NCI-H128 (cell line): Measurements from ENCODE around the gene POTEG.
"Not testable (repeated sequence)": the region's sequence is repeated elsewhere in the genome, so short reads cannot be mapped to it uniquely, and the experiment has no call there.

Source experiments
- DNase-seq: peaks from one replicate; lab custom pipeline; 2025; ENCODE audit not compliant: unreplicated experiment; lab: John Stamatoyannopoulos, UW

The POTEG gene

DNA sequence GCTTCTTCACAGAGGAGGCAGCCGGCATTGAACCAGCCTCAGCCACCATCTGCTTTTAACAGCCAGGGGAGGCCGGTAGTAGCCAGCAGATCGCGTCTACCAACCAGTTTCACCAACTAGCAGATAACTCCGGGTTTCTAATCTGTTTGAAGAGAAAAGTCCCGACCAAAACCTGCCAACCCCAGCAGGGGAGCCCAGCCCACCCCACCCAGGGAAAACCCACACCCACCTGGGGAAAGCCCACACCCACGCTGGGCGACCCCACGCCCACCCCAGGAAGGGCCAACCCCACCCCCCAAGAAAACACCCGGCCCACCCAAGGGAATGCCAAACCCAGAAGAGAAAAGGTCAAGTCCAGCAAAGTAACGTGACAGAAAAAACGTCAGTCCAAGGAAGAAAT is at the start of gene POTEG:
POTEG (minus strand) TSS at position 101 of the 400 bp plus-strand sequence; CDS start at position 49, 52 bp downstream.
- DNase-seq, result not testable (repeated sequence)

DNA sequence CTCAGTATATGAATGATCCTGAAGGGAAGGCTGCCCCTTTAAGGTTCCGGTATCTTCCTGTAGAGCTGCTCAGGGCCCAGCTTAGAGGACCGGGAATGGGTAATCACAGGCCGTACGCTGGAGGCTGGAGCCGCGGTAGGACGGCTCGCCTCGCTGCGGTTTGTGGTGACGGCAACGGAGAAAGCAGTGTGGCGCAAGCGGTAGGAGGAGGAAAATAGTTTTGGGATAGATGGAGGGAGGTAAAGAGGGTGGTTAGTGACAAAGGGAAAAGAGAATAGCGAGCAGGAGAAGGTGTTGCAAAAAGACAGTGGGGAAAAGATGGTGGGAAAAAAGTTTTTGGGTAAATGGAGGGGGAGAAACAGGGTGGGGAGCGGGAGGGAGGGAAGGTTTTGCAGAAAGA is 48.0 kb upstream of the POTEG start:
- not testable (repeated sequence) for DNase-seq

DNA sequence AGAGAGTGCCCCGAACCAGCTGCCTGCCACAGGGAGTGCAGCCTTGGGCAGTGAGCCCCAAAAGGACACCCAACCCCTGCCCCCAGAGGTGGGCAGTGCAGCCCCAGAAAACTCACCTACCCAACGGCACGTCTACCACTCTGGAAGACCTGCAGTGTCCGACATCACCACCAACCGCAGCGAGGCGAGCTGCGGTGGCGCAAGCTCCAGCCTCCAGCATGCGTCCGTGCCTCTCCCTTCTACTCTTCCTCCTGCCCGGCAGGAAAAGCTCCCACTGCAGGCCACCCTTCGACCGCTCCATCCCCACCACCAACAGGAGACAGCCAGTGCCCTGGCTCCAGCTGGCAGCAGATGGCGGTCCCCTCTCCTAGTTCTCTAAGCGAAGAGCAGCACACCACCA is 47.3 kb upstream of the POTEG start:
- DNase-seq, result not testable (repeated sequence)

GRCh38 chr14:19480491-19480890 is 46.4 kb upstream of the POTEG start:
- not testable (repeated sequence) for DNase-seq

DNA sequence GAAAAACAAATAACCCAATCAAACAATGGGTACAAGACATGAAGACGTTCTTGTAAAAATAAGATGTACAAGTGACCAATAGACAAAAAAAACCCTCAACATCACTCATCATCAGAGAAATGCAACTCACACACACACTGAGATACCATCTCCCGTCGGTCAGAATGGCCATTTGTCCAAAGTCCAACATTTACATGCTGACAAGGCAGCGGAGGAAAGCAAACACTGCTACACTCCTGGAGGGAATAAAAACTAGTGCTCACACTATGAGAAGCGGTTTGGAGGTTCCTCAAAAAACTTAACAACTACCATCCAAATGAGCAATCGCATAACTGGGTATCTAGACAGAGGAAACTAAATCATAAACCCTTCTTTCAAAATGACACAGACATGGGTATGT is 11.6 kb upstream of the POTEG start:
- not testable (repeated sequence) for DNase-seq

GRCh38 chr14:19439826-19440225 is 5.7 kb upstream of the POTEG start:
- DNase-seq, result not testable (repeated sequence)

- not testable (repeated sequence) for DNase-seq
These were observed 5.1 kb upstream of the POTEG start for GRCh38 chr14:19439219-19439618.

GRCh38 chr14:19437126-19437443 is 2.9 kb upstream of the POTEG start:
- DNase-seq, result not testable (repeated sequence)

DNA sequence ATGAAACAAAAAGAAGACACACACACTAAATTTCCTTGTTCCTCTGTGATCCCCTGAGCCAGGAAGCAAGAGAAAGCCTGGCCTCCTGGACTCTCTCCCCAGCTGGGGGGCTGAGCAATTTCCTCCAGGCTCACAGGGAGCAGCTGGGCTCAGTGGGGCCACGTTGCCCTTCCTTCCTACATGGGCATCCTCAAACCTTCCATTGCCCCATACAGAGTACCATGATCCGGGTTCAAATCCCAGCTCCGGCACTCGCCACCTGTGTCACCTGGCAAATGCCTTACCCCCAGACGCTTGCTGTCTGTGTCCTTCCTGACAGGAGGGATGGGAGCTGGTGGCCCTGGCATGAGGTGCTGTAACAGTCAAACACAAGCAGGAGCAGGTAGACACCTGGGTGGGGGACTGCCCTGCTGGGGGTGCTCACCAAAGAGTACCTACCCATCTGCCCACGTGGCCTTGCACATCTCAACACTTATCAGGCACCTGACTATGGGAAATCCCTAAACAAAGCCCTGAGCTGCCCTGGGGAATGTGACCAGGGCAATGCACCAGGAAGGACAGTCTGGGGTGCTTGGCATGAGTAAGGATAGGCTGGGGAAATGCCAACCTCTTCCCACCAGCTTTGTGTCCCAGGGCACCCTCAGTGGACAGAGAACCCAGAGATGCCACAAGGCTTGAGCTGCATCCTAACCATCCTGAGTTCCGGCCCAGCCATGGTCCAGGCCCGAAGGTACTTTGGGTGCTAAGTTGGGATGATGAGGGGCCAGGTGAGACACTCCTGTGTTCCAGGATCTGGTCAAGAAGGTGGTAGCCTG is 2.4 kb upstream of the POTEG start:
- DNase-seq, result not testable (repeated sequence)

- DNase-seq, result not testable (repeated sequence)
These were observed 1.7 kb upstream of the POTEG start for GRCh38 chr14:19435852-19436251.

DNA sequence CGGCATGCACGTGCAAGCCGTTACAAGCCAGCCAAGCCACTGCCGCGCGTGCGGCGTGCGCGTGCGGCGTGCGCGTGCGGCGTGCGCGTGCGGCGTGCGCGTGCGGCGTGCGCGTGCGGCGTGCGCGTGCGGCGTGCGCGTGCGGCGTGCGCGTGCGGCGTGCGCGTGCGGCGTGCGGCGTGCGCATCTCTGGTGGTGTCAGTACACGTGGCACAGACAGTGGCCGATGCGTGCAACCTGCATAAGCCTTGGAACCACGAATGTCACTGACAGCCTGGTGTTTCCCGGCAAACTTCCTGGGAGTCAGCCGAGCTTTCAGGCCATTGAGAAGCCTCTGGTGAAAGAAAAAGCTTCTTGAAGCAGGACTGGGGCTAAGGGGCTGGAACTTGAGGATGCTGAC is 750 bp upstream of the POTEG start:
- not testable (repeated sequence) for DNase-seq

DNA sequence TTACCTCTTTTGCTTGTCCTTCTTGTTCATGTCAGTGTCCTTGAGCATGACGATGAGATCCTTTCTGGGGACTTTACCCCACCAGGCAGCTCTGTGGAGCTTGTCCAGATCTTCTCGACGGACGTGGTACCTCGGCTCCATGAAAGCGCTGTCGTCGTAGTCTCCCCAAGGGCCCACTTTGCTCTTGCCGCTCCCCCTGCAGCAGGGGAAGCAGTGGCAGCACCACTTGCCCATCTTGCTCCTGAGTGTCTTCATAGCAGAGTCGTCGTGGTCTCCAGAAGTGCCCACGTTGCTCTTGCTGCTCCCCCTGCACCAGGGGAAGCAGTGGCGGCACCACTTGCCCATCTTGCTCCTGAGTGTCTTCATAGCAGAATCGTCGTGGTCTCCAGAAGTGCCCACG is 376 bp downstream of the POTEG start:
- not testable (repeated sequence) for DNase-seq

- DNase-seq, result not testable (repeated sequence)
These were observed 25.6 kb downstream of the POTEG start for GRCh38 chr14:19408519-19408918.

- not testable (repeated sequence) for DNase-seq
These were observed 32.0 kb downstream of the POTEG start for GRCh38 chr14:19402097-19402496.

DNA sequence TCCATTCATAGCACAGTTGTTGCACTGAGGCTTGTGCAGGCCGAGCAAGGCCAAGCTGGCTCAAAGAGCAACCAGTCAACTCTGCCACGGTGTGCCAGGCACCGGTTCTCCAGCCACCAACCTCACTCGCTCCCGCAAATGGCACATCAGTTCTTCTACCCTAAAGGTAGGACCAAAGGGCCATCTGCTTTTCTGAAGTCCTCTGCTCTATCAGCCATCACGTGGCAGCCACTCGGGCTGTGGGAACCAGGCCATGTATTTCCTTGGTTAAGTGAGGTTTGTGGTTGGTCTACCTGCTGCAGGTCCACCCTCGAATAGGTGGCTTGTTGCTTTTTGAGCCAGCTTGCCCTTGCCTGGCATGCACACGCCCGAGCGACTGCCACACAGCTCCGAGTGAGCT is 39.4 kb downstream of the POTEG start:
- DNase-seq, result not testable (repeated sequence)

- DNase-seq, result not testable (repeated sequence)
These were observed 43.9 kb downstream of the POTEG start for GRCh38 chr14:19390230-19390629.

DNA sequence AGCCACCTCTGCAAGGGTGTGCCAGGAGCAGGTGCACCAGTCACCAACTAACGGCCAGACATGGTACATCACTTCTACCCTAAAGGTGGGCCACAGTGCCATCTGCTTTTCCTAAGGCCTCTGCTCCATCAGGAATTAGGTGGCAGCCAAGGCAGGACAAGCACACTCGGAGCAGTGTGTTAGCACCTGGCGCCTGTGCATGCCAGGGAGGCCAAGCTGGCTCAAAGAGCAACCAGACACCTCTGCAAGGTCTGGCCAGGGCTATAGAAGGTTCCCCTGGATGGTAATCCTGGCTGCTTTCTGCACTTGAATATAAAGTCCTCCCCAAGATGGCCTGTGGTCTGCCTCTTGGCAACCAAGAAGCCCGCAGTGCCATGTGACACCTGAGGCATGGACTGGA is 45.4 kb downstream of the POTEG start:
- not testable (repeated sequence) for DNase-seq

GRCh38 chr14:19386996-19387395 is 47.1 kb downstream of the POTEG start:
- not testable (repeated sequence) for DNase-seq

DNA sequence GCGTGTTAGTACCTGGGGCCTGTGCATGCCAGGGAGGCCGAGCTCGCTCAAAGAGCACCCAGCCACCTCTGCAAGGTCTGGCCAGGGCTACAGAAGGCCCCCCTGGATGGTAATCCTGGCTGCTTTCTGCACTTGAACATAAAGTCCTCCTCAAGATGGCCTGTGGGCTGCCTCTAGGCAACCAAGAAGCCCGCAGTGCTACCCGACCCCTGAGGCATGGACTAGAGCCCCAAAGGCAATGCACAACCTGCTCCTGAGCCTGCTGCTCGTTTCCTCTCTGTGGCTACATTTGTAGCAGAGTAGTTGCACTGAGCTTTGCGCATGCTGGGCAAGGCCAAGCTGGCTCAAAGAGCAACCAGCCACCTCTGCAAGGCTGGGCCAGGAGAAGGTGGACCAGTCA is 47.8 kb downstream of the POTEG start:
- not testable (repeated sequence) for DNase-seq

DNA sequence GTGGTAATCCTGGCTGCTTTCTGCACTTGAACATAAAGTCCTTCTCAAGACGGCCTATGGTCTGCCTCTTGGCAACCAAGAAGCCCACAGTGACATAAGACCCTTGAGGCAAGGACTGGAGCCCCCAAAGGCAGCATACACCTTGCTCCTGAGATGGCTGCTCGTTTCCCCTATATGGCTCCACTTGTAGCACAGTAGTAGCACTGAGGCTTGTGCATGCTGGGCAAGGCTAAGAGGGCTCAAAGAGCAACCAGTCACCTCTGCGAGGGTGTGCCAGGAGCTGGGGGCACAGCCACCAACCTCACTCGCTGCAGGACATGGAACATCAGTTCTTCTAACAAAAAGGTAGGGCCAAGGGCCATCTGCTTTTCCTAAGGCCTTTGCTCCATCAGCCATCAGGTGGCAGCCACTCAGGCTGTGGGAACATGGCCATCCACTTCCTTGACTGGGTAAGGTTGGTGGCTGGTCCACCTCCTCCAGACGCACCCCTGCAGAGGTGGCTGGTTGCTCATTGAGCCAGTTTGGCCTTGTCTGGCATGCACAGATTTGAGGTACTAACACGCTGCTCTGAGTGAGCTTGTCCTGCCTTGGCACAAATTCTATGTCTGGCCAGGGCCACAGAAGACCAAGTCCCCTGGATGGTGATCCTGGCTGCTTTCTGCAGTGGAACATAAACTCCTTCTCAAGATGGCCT is 49.9 kb downstream of the POTEG start:
- not testable (repeated sequence) for DNase-seq

DNA sequence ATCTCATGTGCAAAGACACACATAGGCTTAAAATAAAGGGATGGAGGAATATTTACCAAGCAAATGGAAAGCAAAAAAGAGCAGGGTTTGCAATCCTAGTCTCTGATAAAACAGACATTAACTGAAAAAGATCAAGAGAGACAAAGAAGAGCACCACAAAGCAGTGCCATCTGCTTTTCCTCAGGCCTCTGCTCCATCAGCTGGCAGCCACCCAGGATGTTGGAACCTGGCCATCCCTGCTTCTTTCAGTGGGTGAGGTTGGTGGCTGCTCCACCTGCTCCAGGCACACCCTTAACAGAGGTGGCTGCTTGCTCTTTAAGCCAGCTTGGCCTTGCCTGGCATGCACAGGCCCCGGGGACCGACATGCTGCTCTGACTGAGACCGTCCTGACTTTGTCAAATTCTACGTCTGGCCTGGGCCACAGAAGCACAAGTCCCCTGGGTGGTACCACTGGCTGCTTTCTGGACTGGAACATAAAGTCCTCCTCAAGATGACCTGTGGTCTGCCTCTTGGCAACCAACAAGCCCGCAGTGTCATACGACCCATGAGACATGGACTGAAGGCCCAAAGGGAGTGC is 51.0 kb downstream of the POTEG start:
- DNase-seq, result not testable (repeated sequence)

GRCh38 chr14:19380137-19380536 is 54.0 kb downstream of the POTEG start:
- DNase-seq, result not testable (repeated sequence)
